Cardiac septum (tissue), 1 donor: ENCODE measurements around the gene HOMER3. TPM values are rescaled to one million over a fixed set of nuclear protein-coding genes. Genes with fewer than 3 reads are reported as not detected.
A peak's percentile ranks its signal among the peaks of the same experiment; 100 is the strongest.

Experiments
- DNase-seq: peaks from one replicate; pipeline ENCODE4 v3.0.0-alpha.2; 2020; ENCODE audit warnings: low spot score
- intact Hi-C: fragments of 100-400 bp; cut with DNase I; formaldehyde crosslinking; loops from one replicate; pipeline ENCODE4 v1.14.0; 2022
- long read RNA-seq: library from polyadenylated mRNA; unstranded; transcript quantifications from one replicate; pipeline ENCODE4 v2.0.0, GENCODE V29; 2021
- total RNA-seq: library from RNA; stranded (reverse); fragmentation: NEBNext Ultra II Directional; extraction: Animal tissue kit (Norgen Biotek cat#: 25700); gene quantifications from one replicate; pipeline ENCODE4 v1.2.1, GENCODE V29; 2021
- donor health status: DM: no; HTN: no; CAD: no.

The HOMER3 gene
- 15.6 TPM for total RNA-seq
- long read RNA-seq, transcript HOMER3-202 (10 exons, 1,557 nt) = major isoform, 33 of 46 reads
- long read RNA-seq, partial matches to known transcripts = 2 of 46 reads
- long read RNA-seq, other reads (novel, unspliced or antisense) = 11 of 46 reads

DNA sequence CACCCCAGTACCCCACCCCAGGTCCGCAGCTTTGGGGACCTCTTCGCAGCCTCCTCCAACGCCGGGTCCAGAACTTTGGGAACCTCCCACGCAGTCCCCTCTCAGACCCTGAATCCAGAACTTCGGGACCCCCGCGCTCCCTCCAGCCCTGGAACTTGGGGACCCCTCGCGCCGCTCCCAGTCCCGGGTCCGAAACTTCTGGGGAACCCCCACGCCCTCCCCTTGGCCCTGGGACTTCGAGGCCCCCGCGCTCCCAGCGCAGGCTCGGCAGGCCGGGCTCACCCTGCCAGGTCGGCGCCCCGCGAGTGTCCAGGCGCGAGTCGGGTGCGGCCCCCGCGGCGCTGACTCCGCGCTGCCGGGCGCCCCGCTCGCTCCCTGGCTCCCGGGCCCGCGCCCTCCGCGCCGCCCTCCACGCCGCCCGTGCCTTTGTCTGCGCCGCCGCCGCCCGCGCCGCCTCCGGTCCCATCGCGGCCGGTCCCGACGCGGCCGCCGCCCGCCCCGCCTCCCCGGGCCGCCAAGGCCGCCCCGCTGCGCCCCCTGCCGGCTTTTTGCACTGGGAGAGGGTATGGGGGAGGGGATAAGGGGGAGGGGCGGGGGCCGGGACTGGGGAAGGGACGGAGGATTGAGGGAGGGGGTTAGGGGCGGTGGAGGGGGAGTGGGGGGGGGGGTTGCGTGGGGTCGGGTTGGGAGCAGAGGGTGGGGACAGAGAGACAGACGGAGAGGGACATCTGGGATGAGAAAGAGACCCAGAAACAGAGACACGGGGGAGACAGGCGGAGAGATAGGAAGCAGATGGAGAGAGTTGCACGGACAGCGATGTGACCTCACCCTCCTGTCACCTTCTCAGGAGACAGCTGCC, at the start of gene HOMER3:
HOMER3 (minus strand) TSS at position 449 of the 859 bp plus-strand sequence. CDS start 2,235 bp downstream, outside the sequence.
- intact Hi-C loops = no loop called here
- DNase-seq = peak; percentile 94

DNA sequence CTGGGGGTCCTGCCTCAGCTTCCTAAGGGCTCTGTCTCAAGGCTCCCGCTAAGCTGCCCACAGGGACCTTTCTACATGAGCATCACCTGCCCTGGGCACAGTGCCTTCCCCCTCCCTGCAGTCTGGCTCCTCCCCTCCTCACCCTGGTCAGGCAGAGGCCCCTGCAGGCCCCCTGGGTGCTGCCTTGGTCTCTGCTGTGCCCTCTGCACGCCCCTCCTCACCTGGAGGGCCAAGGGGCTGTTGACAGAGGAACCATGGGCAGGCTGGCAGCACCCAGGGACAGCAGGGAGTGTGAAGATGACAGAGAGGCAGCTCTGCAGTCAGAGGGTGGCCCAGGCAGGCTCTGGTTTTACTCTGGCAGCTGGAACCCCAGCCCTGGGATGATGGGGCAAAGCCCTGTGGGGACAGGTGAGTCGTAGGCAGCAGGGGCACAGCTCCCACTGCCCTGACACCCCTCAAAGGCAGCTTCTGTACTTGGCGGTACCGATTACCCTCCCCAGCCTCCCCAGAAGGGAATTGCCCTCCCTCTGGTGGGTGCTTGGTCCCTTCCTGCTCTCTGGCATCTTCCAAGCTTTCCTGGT, 49.2 kb upstream of the HOMER3 start:
- DNase-seq = no peak
- intact Hi-C loops = no loop called here

DNA sequence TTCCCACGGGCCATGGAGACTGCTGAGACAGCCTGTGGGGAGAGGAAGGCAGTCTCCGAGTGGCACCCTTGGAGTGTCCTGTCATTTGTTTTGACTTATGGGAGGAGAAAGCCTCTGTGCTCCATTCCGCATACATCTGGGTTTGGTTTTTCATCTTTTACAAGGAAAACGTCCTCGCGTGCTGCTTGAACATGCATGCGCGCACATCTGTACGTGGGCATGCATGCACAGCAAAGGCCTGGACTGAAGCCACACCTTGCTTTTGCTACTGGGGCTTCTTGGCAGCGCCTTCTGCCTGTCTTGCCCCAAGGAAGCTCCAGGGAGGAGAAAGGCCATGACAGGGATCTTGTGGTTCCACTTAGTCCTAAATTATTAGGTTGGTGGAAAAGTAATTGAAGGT, 48.3 kb upstream of the HOMER3 start:
- DNase-seq = no peak
- intact Hi-C loops = no loop called here

DNA sequence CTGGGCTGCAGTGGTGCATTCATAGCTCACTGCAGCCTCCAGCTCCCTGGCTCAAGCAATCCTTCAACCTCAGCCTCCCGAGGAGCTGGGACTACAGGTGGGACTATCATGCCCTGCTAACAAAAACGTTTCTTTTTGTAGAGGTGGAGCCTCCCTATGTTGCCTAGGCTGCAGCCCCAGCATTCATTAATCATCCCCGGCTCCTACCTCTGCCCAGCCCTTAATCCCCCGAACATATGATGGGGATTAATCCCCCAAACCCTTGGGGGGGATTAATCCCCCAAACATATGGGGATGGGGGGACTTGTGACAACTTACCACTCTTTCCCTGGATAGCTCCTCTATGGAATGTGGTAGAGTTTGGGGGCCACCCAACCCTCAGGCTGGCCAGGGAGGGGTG, 46.4 kb upstream of the HOMER3 start:
- intact Hi-C loops = no loop called here
- DNase-seq = no peak

DNA sequence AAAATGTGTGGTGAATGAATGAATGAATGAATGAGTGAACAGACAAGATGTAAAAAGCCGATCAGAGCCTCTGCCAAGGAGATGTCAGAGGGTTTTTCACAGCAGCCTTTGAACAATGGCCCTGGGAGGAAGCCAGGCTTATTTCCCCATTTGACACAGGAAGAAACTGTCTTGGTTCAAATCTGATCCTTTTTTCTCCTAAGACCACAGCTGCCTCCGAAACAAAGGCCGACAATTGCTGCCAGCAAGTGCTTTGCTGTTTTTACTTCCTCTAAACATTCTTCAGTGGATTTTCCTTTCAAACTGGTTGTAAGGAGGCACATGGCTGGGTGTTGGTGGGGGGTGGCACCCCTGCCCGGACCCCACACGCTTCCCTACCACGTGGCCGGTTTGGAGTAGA, 44.2 kb upstream of the HOMER3 start:
- intact Hi-C loops = no loop called here
- no peak for DNase-seq

DNA sequence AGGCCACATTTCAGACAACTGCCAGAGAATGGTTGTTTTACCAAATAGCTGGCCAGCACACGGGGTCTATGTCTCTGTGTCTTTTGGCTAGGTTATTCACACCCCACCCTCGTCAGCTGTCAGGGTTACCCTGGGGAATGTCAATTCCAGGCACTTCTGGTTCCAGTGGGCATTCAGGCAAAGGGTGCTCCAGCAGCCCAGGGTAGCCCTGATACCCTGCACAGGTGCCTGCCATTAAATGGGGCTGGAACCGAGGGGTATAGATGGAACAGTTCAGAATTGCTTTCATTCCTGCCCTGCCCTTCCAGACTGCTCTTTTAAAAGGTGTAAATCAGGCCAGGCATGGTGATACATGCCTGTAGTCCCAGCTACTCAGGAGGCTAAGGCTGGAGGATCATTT, 43.2 kb upstream of the HOMER3 start:
- intact Hi-C loops = no loop called here

DNA sequence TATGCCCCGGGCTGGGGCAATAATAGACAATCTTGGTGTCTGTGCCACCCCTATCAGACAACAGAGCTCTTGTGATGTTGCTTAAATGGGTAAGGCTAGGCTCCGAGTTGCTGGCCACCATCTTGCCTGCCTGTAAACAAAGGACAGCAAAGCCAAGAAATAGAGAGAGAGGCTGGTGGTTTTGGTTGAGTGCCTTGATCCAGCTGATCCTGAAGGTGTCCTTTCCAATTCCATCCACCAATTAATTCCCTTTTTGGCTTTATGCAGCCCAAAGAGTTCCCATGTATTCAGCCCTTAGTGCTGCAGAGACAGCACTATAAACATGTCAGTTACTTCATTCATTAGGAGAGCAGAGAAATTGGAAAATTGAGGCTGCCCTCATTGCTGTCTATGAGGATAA, 41.7 kb upstream of the HOMER3 start:
- intact Hi-C loops = no loop called here
- no peak for DNase-seq

More for the DNA sequence above, 43.2 kb upstream of the HOMER3 start:
- no peak for DNase-seq

DNA sequence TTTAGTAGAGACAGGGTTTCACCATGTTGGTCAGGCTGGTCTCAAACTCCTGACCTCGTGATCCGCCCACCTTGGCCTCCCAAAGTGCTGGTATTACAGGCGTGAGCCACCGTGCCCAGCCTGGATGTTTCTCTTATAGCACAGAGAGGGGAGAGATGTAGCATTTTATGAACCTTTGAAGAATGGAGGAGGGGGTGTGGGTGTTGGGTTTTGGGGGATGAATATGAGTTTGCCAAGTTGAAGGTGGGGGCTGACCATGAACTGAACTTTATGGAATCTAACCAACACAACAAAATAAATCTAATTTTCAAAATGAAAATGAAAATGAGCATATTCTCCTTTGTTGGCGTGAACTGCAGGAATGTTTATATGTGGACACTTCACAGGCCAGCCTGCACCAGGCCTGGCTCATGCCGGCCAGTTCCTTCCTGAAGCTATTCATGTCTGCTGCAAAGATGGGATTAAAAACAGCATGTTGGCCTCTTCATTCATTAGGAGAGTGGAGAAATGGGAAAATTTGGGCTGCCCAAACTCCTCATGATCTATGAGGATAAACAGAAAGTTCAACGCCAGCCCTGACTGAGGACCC, 39.5 kb upstream of the HOMER3 start:
- intact Hi-C loops = no loop called here
- DNase-seq = no peak

DNA sequence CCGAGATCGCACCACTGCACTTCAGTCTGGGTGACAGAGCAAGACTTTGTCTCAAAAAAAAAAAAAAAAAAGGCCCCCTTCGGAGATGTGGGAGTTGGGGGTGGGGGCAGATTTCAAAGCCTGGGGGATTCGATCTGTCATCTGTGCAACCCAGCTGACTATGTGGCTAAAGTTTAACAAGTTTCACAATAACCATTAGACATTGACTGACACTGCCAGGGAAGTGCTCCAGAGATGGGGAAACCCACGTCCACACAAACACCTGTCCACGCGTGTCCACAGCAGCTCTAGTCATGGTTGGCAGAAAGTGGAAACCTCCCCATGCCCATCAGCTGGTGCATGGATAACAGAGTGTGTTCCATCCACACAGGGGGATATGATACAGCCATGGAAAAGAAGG, 37.6 kb upstream of the HOMER3 start:
- no peak for DNase-seq
- intact Hi-C loops = no loop called here

DNA sequence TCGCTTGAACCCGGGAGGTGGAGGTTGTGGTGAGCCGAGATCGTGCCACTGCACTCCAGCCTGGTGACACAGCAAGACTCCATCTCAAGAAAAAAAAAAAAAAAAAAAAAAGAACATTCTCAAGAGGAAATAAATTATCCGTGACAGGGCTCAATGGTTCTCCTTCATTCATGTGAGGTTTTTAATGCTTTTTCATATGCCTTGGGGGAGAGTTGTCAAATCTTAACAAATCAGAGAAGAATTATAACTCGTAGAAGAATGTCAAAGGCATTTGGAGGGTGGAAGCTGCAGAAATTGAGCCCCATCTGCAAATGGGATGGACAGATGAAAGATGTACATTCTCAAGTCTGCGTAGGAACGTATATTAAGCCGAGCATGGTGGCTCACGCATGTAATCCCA, 34.9 kb upstream of the HOMER3 start:
- no peak for DNase-seq
- intact Hi-C loops = no loop called here

DNA sequence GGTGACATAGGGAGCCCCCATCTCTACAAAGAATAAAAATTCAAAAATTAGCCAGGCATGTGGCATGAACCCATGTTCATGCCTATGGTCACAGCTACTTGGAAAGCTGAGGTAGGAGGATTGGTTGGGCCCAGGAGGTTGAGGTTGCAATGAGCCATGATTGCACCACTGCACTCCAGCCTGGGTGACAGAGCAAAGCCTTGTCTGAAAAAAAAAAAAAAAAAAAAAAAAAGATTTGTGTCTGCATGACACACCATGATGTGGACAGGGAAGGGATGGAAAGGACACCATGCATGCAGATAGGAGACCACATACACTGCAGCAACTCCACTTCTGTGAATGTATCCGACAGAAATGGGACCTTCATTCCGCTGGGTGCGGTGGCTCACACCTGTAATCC, 34.0 kb upstream of the HOMER3 start:
- DNase-seq = no peak
- intact Hi-C loops = no loop called here

DNA sequence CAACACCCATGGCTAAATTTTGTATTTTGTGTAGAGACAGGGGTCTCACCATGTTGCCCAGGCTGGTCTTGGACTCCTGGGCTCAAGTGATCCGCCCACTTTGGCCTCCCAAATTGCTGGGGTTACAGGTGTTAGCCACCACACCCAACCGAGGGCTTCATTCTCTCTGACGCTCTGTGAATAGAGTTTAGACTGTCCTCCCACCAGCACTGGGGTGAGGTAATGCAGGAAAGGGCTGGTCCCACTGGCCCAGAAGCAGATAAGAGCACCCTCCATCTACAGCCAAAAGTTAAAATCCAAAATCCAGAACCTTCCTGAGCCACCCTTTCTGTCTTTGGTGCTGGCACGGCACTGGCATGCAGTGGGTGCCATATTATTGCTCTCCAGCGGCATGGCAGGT, 31.8 kb upstream of the HOMER3 start:
- intact Hi-C loops = no loop called here
- no peak for DNase-seq

DNA sequence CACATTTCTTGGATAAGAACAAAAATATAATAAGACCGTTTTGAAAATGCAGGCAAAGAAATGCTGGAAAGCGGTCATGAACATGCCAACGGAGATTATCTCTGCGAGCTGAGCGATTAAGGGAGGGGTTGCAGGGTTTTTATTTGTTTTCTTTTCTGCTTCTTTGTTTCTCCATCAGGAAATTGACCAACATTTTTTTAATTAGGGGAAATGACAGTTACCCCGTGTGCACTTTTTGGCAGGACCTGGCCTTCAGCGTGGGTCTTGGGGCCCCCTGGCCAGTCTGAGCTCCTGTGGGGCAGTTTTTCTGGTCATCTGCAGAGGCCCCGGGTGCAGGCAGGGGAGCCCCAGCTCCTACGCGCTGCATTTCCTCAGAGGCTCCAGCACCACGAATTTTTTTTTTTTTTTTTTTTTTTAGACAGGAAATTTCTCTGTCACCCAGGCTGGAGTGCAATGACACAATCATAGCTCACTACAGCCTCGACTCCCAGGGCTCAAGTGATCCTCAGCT, 31.3 kb upstream of the HOMER3 start:
- intact Hi-C loops = no loop called here
- no peak for DNase-seq

DNA sequence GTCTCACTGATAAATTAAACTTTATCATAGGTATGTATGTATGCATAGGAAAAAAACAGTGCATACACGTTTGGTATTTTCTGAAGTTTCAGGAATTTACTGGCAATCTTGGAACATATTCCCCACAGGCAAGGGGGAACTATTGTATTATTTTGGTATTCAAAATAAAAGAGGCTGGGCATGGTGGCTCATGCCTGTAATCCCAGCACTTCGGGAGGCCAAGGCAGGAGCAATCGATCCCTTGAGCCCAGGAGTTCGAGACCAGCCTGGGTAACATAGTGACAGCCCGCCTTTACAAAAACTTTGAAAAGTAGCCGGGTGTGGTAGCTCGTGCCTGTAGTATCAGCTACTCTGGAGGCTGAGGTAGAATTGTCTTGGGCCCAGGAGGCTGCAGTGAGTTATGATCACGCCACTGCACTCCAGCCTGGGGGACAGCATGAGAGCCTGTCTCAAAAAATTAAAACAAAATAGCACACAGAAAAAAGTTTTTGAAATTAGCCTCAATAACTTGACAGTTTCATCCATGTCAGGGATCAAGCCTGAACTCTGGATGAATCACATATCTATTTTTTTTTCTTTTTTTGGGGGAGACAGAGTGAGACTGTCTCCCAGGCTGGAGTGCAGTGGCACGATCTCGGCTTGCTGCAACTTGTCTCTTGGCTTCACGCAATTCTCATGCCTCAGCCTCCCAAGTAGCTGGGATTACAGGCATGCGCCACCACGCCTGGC, 29.1 kb upstream of the HOMER3 start:
- no peak for DNase-seq
- intact Hi-C loops = no loop called here

DNA sequence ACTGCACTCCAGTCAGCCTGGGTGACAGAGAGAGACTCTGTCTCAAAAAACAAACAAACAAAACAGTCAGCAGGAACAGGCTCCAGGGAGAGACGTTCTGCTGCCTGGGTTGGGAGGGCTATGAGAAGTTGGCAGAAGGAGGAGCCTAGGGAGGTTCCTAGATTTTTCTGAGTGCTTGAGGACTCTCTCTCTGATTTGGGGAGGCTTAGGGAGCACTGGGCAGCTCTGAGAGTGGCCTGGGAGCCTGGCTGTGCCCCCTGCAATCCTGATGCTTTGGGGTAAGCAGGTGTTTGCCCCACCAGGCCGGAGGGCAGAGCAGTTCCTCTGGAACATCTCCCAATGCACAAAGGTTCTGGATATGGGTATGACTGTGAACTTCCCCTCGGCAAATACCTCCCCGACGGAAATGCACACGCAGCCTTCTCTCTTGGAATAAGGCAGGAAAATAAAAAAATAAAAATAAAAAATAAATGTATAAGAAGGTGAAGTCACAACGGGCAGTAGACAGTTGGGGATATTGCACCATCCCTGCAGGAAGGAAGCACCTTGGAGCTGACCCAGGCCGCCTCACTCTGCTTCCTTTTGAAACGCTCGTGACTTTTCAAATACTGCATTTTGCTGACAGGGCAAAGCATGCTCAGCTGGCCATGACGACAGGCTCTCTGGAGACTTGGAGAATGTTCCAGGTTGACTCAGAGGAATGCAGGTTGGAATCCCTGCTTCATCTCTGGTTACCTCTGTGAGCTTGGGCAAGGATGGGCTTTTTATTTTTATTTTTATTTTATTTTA, 26.5 kb upstream of the HOMER3 start:
- peak; percentile 87 for DNase-seq
- intact Hi-C loops = no loop called here

DNA sequence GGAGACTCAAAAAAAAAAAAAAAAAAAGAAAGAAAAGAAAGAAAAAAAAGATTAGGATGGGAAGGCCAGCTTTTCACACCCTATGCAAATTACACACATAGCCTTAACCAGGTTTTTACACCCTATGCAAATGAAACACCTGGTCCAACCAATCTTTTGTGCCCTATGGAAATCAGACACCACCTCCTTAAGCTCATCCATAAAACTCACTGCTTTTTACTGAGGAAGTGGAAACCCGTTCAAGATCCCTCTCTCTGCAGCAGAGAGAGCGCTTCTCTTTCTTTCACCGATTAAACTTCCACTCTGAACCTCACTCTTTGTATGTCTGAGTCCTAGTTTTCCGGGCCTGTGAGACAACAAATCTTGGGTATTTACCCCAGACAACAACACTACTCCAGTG, 25.3 kb upstream of the HOMER3 start:
- DNase-seq = no peak
- intact Hi-C loops = no loop called here

DNA sequence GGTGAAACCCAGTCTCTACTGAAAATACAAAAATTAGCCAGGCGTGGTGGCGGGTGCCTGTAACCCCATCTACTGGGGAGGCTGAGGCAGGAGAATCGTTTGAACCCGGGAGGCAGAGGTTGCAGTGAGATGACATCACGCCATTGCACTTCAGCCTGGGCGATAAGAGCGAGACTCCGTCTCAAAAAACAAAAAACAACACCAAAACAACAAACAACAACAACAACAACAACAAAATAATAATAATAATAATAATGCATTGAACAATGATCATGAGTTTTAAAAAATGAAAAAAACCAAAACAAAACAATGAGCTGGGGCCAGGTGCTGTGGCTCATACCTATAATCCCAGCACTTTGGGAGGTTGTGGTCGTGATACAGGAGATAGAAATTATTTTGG, 23.1 kb upstream of the HOMER3 start:
- intact Hi-C loops = no loop called here
- no peak for DNase-seq

DNA sequence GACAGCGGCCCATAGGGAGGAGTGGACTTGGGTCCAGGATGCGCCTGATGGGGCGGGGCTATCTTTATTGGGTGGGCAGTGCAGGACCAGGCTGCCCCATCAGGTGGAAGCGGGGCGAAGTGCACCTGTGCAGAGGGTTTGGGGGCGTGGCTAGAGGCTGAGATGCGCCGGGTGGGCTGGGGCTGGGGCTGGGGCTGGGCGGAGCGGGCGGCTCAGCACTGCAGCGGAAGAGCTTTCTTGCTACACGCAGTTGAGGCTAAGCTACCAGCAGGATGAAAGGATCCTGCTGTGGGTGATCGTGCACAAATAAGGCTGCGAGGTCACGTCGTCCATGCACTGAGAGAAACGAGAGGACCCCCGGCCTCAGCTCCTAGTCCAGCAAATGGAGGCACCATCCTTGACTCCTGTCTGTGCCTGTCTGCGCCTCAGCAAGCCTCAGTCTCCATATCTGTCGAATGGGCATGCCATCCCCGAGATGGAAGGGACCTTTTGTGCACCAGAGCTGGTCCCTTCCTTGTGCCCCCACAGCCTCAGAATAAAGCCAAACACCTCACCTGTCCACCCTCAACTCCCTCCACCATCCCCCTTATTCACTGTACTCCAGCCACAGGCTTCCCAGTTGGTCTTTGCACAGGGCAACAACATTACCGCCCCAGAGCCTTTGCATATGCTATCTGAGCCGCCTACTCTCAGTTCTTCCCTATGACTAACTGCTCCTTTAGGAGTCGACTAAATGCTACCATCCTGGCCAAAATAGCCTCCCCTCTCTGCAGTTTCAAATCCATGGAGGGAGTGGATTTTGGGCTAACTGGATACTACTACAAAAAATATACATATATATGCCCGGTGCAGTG, 21.0 kb upstream of the HOMER3 start:
- no peak for DNase-seq
- intact Hi-C loops = no loop called here
